HCT116 (cell line): ENCODE measurements around the gene PTGDS.

ENCODE experiments used
- CEBPB ChIP-seq: IDR thresholded peaks from 2 replicates; pipeline ENCODE4 v1.6.1; 2012; ENCODE audit warnings: low read depth
- CTCF ChIP-seq, 3 experiments: fragments of 200-600 bp in 1 of 3; sonication (generic) in 1 of 3; IDR thresholded peaks in 2 of 3; conservative IDR thresholded peaks in 1 of 3; 2 replicates each; pipeline ENCODE4 v1.5.1; 2012 to 2017; ENCODE audit warnings: low read depth in 2 of 3, low read length in 2 of 3, antibody characterized with exemption in 1 of 3, borderline replicate concordance in 1 of 3, control low read depth in 1 of 3, mild to moderate bottlenecking in 1 of 3, mixed read lengths in 1 of 3, mixed run types in 1 of 3, moderate library complexity in 1 of 3; ENCODE audit not compliant: insufficient read depth in 1 of 3
- EZH2 ChIP-seq: fragments of 200-600 bp; sonication (generic); IDR thresholded peaks from 2 replicates; pipeline ENCODE4 v1.6.1; 2017; ENCODE audit warnings: antibody characterized with exemption, mixed run types
- EZH2phosphoT487 ChIP-seq: fragments of 200-600 bp; IDR thresholded peaks from 2 replicates; pipeline ENCODE4 v1.6.1; 2018; ENCODE audit warnings: antibody characterized with exemption, borderline replicate concordance
- JUND ChIP-seq: IDR thresholded peaks from 2 replicates; pipeline ENCODE4 v1.6.1; 2012
- POLR2A ChIP-seq: IDR thresholded peaks from 2 replicates; pipeline ENCODE4 v1.7.0; 2011; ENCODE audit warnings: borderline replicate concordance; ENCODE audit not compliant: insufficient read depth, insufficient read length; ENCODE audit errors: extremely low read depth
- POLR2AphosphoS5 ChIP-seq: IDR thresholded peaks from 2 replicates; pipeline ENCODE4 v1.6.1; 2011; ENCODE audit warnings: mild to moderate bottlenecking, low read depth, low read length, moderate library complexity
- RAD21 ChIP-seq: IDR thresholded peaks from 2 replicates; pipeline ENCODE4 v1.6.1; 2012; ENCODE audit warnings: low read depth, mild to moderate bottlenecking
- REST ChIP-seq: IDR thresholded peaks from 2 replicates; pipeline ENCODE4 v1.6.1; 2012; ENCODE audit warnings: low read depth
- SIN3A ChIP-seq: IDR thresholded peaks from 2 replicates; pipeline ENCODE4 v1.6.1; 2012; ENCODE audit warnings: low read depth
- TCF7L2 ChIP-seq: IDR thresholded peaks from 2 replicates; pipeline ENCODE4 v1.7.0; 2011; ENCODE audit warnings: borderline replicate concordance, inconsistent platforms; ENCODE audit not compliant: insufficient read depth, insufficient read length; ENCODE audit errors: extremely low read depth
- ZBTB33 ChIP-seq: IDR thresholded peaks from 2 replicates; pipeline ENCODE4 v1.6.1; 2011; ENCODE audit warnings: mild to moderate bottlenecking, low read length, moderate library complexity; ENCODE audit not compliant: insufficient replicate concordance; ENCODE audit errors: extremely low read depth
- ZNF274 ChIP-seq: fragments of 200-500 bp; sonication (Bioruptor generic); IDR thresholded peaks from 2 replicates; pipeline ENCODE4 v1.6.1; 2014; ENCODE audit warnings: mild to moderate bottlenecking, low read depth, low read length, inconsistent platforms

GRCh38 chr9:136930014-136930413 lies 47.3 kb upstream of the PTGDS start:
- no peak for TF ChIP-seq POLR2A
- TF ChIP-seq JUND, result no peak
- no peak for TF ChIP-seq RAD21
- TF ChIP-seq POLR2AphosphoS5, result no peak
- no peak for TF ChIP-seq ZNF274
- no peak for TF ChIP-seq EZH2phosphoT487
- no peak for TF ChIP-seq CTCF (IDR thresholded peaks at IDR 0.05 in 2 of 3, conservative IDR thresholded peaks at IDR 0.05 in 1 of 3; ENCODE audit: borderline replicate concordance in 1 of 3, insufficient read depth in 1 of 3, low read depth in 2 of 3, low read length in 2 of 3)
- no peak for TF ChIP-seq REST
- TF ChIP-seq SIN3A, result no peak
- no peak for TF ChIP-seq ZBTB33
- TF ChIP-seq EZH2, result no peak
- no peak for TF ChIP-seq TCF7L2
- no peak for TF ChIP-seq CEBPB
